GM12864 (cell line): Measurements from ENCODE around the gene ZNF211.
A peak's percentile ranks its signal among the peaks of the same experiment; 100 is the strongest.

Experiments
- DNase-seq: peaks from one replicate; pipeline ENCODE4 v3.0.0-alpha.2; 2011; ENCODE audit warnings: low read depth
- H3K4me3 ChIP-seq: 2 replicates; pipeline ENCODE4 v1.5.1; 2011; ENCODE audit warnings: mild to moderate bottlenecking, low read depth, low read length, control low read depth
- CTCF ChIP-seq: IDR thresholded peaks from 2 replicates; pipeline ENCODE4 v1.5.1; 2011; ENCODE audit warnings: low read depth, mild to moderate bottlenecking, moderate library complexity, low read length, control low read depth, inconsistent platforms; ENCODE audit errors: missing control alignments

The ZNF211 gene

GRCh38 chr19:57653689-57654088 is 20.7 kb downstream of the ZNF211 start:
- H3K4me3 ChIP-seq = no peak overlapping the region
- no peak for DNase-seq
- TF ChIP-seq CTCF = no peak

DNA sequence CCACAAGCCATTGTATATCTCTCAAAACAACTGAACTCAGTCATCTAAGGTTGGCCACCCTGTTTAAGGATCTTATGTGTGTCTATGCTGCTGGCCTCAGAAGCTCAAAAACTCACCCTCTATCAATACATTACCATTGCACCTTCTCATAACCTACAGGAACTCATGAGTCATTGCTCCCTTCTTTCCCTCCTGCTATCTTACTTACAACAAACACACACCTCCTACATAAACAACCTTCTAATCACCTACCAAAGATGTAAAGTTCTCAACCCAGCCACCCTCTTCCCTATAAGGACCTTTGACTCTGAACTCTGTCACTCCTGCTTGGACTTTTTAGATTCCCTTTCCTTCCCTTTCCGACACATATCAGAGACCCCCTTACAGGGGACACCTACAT is 22.5 kb downstream of the ZNF211 start:
- TF ChIP-seq CTCF = no peak
- H3K4me3 ChIP-seq = no peak overlapping the region
- DNase-seq = no peak

DNA sequence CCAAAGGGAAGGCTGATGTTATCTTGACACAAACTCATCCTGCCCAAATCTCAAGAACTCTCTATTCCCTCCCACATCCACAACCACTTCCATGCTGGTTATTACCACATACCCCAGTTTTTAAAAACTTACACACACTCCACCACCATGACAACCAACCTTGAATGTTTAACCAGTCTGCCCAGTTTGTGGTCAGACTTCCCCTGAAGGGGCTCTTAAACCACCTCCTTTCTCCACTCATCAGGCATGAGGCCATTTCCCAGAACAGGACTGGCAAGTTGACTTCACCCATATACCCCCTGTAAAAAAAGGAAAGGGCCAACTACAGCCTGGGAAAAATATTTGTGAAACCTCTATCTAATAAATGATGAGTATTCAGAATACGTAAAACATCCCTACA is 23.4 kb downstream of the ZNF211 start:
- TF ChIP-seq CTCF = no peak
- no peak for DNase-seq
- no peak overlapping the region for H3K4me3 ChIP-seq

- H3K4me3 ChIP-seq = peak overlapping the region; percentile 32
- no peak for TF ChIP-seq CTCF
- no peak for DNase-seq
These were observed 31.5 kb downstream of the ZNF211 start for GRCh38 chr19:57664269-57665127.

DNA sequence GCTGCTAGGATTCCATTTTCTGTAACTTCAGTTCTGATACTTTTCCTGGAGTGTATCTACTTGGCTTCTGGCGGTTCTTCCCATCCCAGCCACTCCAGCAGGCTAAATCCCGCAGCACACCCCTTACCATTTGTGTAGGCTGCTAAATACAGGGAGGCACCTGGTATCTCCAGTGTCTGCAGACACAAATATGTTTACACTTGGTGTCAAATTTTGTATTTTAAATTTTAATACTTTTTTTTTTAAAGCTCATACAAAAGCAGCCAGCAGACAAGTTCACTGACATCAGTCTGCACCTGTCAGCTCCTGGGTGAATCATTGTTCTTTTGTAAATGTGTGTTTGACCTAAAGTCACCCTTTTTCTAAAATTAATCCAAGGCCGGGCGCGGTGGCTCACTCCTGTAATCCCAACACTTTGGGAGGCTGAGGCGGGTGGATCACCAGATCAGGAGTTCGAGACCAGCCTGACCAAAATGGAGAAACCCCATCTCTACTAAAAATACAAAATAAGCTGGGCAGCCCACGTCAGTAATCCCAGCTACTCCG is 32.4 kb downstream of the ZNF211 start:
- no peak for TF ChIP-seq CTCF
- no peak for DNase-seq
- H3K4me3 ChIP-seq = no peak overlapping the region

DNA sequence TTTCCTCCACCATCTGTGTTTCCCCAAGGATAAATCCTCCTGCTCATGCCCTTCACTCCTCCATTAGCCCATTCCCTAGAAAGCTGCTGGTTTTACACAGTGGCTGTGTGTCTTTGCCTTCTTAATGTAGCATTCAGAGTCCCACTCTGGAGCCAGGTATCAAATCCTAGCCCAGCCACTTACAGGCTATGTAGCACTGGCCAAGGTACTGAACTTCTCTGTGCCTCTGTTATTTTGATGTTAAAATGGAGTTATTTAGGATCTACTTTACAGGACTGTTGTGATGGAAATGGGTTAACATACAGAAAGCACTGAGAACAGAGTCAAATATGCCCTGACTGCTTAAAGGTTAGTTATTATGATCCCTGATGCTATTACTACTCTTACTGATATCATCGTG is 34.3 kb downstream of the ZNF211 start:
- TF ChIP-seq CTCF = no peak

GRCh38 chr19:57668635-57669034 is 35.7 kb downstream of the ZNF211 start, which contains the start of gene ZSCAN4:
TSS of gene ZSCAN4 (plus strand) at chr19:57668935. CDS start at chr19:57676146, 7,211 bp downstream.
- no peak for TF ChIP-seq CTCF

More for the DNA sequence above, 34.3 kb downstream of the ZNF211 start:
- DNase-seq = no peak
- no peak overlapping the region for H3K4me3 ChIP-seq

More at GRCh38 chr19:57668635-57669034, 35.7 kb downstream of the ZNF211 start, which contains the start of gene ZSCAN4:
- H3K4me3 ChIP-seq = no peak within 1 kb of the TSS
- no peak for DNase-seq
